ENCODE measurements around the gene COL9A1.
"Not testable (repeated sequence)": the region's sequence is repeated elsewhere in the genome, so short reads cannot be mapped to it uniquely, and the experiment has no call there.

COL9A1 gene

DNA sequence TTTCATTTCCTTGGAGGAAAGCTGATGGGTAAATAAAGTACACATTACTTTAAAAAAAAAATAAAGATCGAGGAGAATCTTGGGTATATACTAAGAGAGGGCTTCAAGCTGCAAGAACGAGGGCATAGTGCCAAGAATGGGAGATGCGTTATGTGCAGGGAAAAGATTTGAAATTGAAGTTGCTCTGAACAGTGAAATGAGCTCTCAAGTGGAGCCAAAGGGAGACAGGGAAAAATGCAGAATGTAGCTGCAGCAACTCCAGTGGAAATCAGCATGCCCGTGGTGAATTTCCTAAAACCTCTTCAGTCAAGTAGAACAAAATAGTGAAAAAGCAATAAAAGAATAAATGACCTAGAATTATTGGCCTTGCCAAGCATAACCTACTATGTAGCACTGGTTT is 11.4 kb upstream of the COL9A1 start:
- FAIRE-seq (no peak), DNase-seq (ENCODE audit: insufficient read length) (no peak)
- TF ChIP-seq POLR2AphosphoS5 (IDR thresholded peaks at IDR 0.05; ENCODE audit: low read depth, low read length) (no peak), TAF1 (IDR thresholded peaks at IDR 0.05; ENCODE audit: borderline replicate concordance, low read depth, low read length) (no peak), POLR2A (IDR thresholded peaks at IDR 0.05; ENCODE audit: low read depth, low read length) (no peak)

- TF ChIP-seq POLR2A (IDR thresholded peaks at IDR 0.05; ENCODE audit: low read depth, low read length) (no peak), TAF1 (IDR thresholded peaks at IDR 0.05; ENCODE audit: borderline replicate concordance, low read depth, low read length) (no peak), POLR2AphosphoS5 (IDR thresholded peaks at IDR 0.05; ENCODE audit: low read depth, low read length) (no peak)
- FAIRE-seq (no peak), DNase-seq (ENCODE audit: insufficient read length) (no peak)
These were observed 9.4 kb upstream of the COL9A1 start for GRCh38 chr6:70312165-70312745.

DNA sequence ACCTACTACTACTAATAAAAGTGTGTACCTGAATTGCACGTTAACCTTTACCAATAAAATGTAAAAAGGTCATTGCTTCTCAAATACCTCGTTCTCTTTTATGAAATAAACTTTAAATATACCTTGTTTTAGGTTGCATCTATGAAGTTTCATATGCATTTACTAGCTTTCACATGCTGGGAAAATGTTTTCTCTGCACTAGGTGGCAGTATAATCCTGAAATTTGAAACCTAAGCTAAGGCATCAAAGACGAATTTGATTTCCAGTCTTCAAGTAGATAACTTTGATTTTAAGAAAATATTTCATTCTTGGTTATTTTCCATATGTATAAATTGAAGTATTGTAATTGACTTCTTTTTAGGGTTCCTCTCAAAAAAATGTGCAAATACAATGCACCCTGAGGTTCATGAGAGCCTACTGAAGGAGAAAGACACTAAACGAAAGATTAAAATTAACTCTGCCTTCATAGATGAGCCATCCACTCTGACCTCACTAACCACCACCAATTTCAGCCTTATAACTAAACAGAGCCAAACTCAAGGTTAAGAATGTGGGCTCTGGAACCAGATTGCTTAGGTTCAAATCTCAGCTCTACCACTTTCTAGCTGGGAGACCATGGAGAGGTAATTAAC is 7.3 kb upstream of the COL9A1 start:
- no peak for TF ChIP-seq POLR2AphosphoS5 (IDR thresholded peaks at IDR 0.05; ENCODE audit: low read depth, low read length)
- no peak for TF ChIP-seq TAF1 (IDR thresholded peaks at IDR 0.05; ENCODE audit: borderline replicate concordance, low read depth, low read length)
- TF ChIP-seq POLR2A (IDR thresholded peaks at IDR 0.05; ENCODE audit: low read depth, low read length), result no peak
- FAIRE-seq (no peak), DNase-seq (ENCODE audit: insufficient read length) (no peak)

GRCh38 chr6:70309243-70309642 is 6.4 kb upstream of the COL9A1 start:
- FAIRE-seq, result no peak
- TF ChIP-seq POLR2A (IDR thresholded peaks at IDR 0.05; ENCODE audit: low read depth, low read length), result no peak
- no peak for TF ChIP-seq POLR2AphosphoS5 (IDR thresholded peaks at IDR 0.05; ENCODE audit: low read depth, low read length)
- no peak for DNase-seq (ENCODE audit: insufficient read length)

- FAIRE-seq; DNase-seq (ENCODE audit: insufficient read length): not testable (repeated sequence)
These were observed 5.3 kb upstream of the COL9A1 start for GRCh38 chr6:70308142-70308541.

GRCh38 chr6:70307008-70307407 is 4.1 kb upstream of the COL9A1 start:
- DNase-seq (ENCODE audit: insufficient read length), result no peak
- no peak for FAIRE-seq
- TF ChIP-seq POLR2AphosphoS5 (IDR thresholded peaks at IDR 0.05; ENCODE audit: low read depth, low read length) (no peak), POLR2A (IDR thresholded peaks at IDR 0.05; ENCODE audit: low read depth, low read length) (no peak), TAF1 (IDR thresholded peaks at IDR 0.05; ENCODE audit: borderline replicate concordance, low read depth, low read length) (no peak)

DNA sequence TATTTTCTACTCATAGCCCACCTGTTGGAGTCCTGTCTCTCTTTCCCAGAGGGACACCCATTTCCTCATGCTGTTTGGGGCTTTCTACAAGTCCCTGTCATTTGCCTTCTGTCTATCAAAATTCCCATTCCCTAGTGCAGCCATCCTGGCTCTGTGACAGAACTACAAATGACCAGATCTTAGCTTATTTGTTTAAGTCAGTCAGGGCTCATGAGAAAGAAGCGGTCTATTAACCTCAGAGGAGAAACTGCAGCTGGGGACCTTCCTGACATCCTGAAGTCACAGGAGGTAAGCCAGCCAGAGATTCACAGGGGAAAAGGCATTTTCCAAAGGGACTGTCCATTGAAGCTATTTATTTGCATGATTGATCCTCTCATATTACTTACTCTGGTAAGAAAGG is 1.7 kb upstream of the COL9A1 start:
- DNase-seq (ENCODE audit: insufficient read length), result no peak
- TF ChIP-seq TAF1 (IDR thresholded peaks at IDR 0.05; ENCODE audit: borderline replicate concordance, low read depth, low read length) (no peak), POLR2A (IDR thresholded peaks at IDR 0.05; ENCODE audit: low read depth, low read length) (no peak), POLR2AphosphoS5 (IDR thresholded peaks at IDR 0.05; ENCODE audit: low read depth, low read length) (no peak)
- no peak for FAIRE-seq

DNA sequence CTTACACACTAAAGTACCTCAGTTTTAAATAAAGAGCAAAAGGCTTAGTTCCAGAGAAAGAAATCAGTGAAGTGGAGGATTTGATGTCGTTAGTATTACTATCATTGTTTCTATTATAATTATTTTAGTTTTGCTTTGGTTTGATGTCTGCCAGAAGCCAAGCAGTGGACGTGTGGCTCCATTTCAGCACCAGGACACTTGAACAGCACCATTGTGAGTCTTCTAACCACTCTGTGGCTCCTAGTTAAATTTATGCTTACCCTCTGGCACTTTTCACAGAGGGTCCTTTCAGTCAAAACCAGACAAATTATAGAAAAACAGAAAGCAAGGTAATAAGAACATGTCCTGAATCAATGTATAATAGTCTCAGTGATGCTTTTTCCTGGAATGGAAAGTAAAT is 3.4 kb downstream of the COL9A1 start:
- TF ChIP-seq POLR2AphosphoS5 (IDR thresholded peaks at IDR 0.05; ENCODE audit: low read depth, low read length) (no peak), TAF1 (IDR thresholded peaks at IDR 0.05; ENCODE audit: borderline replicate concordance, low read depth, low read length) (no peak), POLR2A (IDR thresholded peaks at IDR 0.05; ENCODE audit: low read depth, low read length) (no peak)
- FAIRE-seq (no peak), DNase-seq (ENCODE audit: insufficient read length) (no peak)

DNA sequence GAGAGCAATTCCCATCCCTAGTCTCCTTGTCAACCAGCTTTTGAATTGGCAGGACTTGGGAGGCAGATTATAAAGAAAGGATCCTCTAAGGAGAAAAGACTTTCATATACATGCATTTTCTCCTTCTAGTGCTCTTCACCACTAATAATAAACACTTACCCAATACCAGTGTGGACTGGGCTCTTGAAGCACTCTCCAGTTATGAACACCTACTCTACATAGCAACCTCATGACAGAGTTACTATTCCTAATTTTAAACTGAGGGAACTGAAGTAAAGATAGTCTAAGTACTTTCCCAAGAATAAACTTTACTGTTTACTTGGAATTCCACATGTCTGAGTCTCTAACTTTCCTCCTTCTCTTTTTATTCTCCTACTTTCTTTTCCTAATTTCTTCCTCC is 4.8 kb downstream of the COL9A1 start:
- DNase-seq (ENCODE audit: insufficient read length), result no peak
- TF ChIP-seq POLR2AphosphoS5 (IDR thresholded peaks at IDR 0.05; ENCODE audit: low read depth, low read length) (no peak), POLR2A (IDR thresholded peaks at IDR 0.05; ENCODE audit: low read depth, low read length) (no peak), TAF1 (IDR thresholded peaks at IDR 0.05; ENCODE audit: borderline replicate concordance, low read depth, low read length) (no peak)
- no peak for FAIRE-seq

DNA sequence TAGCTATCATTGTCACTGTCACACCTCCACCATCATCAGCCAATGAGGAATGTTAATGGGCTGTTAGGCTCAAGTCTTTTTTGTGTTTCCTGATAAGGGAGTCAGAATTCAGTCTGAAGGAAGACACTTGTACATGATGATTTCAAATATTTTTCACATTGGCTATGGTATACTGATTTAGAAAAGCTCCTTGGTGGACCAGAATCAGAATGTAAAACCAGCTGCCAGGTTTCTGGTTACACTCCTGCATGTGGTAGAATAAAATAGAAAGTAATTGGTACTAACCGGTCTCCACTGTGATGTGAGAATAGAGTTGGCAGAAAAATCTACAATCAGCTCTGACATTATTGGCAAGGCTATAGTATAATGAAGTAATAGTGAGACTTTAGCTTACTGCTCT is 10.7 kb downstream of the COL9A1 start:
- TF ChIP-seq TAF1 (IDR thresholded peaks at IDR 0.05; ENCODE audit: borderline replicate concordance, low read depth, low read length) (no peak), POLR2A (IDR thresholded peaks at IDR 0.05; ENCODE audit: low read depth, low read length) (no peak)
- DNase-seq (ENCODE audit: insufficient read length) (no peak), FAIRE-seq (no peak)

GRCh38 chr6:70289299-70289698 is 13.6 kb downstream of the COL9A1 start:
- TF ChIP-seq POLR2AphosphoS5 (IDR thresholded peaks at IDR 0.05; ENCODE audit: low read depth, low read length) (no peak), POLR2A (IDR thresholded peaks at IDR 0.05; ENCODE audit: low read depth, low read length) (no peak), TAF1 (IDR thresholded peaks at IDR 0.05; ENCODE audit: borderline replicate concordance, low read depth, low read length) (no peak)
- no peak for DNase-seq (ENCODE audit: insufficient read length)

DNA sequence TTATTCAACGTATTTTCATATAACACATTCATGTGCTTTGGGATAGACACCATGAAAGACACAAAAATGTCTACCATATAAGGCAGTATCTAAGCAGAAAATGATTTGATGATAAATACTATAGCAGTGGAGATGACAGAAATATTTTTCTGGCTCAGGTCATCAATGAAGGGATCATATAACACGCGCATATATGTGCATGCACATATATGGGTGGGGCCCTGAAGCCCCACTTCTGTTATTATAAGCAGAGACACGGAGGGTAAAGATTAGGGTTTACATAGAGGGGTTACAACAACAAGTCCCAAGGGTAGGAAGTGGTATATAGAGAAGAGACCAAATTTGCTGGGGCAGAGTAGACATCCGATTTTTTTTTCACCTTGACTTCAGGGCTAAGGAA is 16.0 kb downstream of the COL9A1 start:
- TF ChIP-seq POLR2AphosphoS5 (IDR thresholded peaks at IDR 0.05; ENCODE audit: low read depth, low read length) (no peak), POLR2A (IDR thresholded peaks at IDR 0.05; ENCODE audit: low read depth, low read length) (no peak), TAF1 (IDR thresholded peaks at IDR 0.05; ENCODE audit: borderline replicate concordance, low read depth, low read length) (no peak)
- FAIRE-seq (no peak), DNase-seq (ENCODE audit: insufficient read length) (no peak)

More at GRCh38 chr6:70289299-70289698, 13.6 kb downstream of the COL9A1 start:
- FAIRE-seq, result no peak

GRCh38 chr6:70285201-70285600 is 17.7 kb downstream of the COL9A1 start:
- FAIRE-seq (no peak), DNase-seq (ENCODE audit: insufficient read length) (no peak)
- TF ChIP-seq POLR2A (IDR thresholded peaks at IDR 0.05; ENCODE audit: low read depth, low read length) (no peak), TAF1 (IDR thresholded peaks at IDR 0.05; ENCODE audit: borderline replicate concordance, low read depth, low read length) (no peak), POLR2AphosphoS5 (IDR thresholded peaks at IDR 0.05; ENCODE audit: low read depth, low read length) (no peak)
